WTC11 (cell line): ENCODE results near the gene MTCL1.

Experiments used
- CREM ChIP-seq: sonication (generic); formaldehyde crosslinking; IDR thresholded peaks from 2 replicates; pipeline ENCODE4 v1.8.1; 2022; ENCODE audit warnings: mild to moderate bottlenecking, missing genetic modification reagents, moderate library complexity
- CTCF ChIP-seq: fragments of 200-600 bp; IDR thresholded peaks from 2 replicates; pipeline ENCODE4 v1.8.0; 2022; ENCODE audit warnings: antibody characterized with exemption
- ELF4 ChIP-seq: sonication (generic); formaldehyde crosslinking; IDR thresholded peaks from 2 replicates; pipeline ENCODE4 v1.8.1; 2022; ENCODE audit warnings: low read depth, mild to moderate bottlenecking, moderate library complexity, missing genetic modification reagents
- HMGXB4 ChIP-seq: sonication (generic); formaldehyde crosslinking; IDR thresholded peaks from 2 replicates; pipeline ENCODE4 v1.8.1; 2023; ENCODE audit warnings: mild to moderate bottlenecking, moderate library complexity, missing genetic modification reagents
- JUN ChIP-seq: sonication (generic); formaldehyde crosslinking; IDR thresholded peaks from 2 replicates; pipeline ENCODE4 v1.8.0; 2023; ENCODE audit warnings: mild to moderate bottlenecking, missing genetic modification reagents
- NFYB ChIP-seq: sonication (generic); formaldehyde crosslinking; conservative IDR thresholded peaks from 2 replicates; pipeline ENCODE4 v1.8.0; 2022; ENCODE audit warnings: low read depth, missing genetic modification reagents
- NR3C1 ChIP-seq: sonication (generic); formaldehyde crosslinking; conservative IDR thresholded peaks from 2 replicates; pipeline ENCODE4 v1.8.1; 2023; ENCODE audit warnings: low read depth, mild to moderate bottlenecking, missing genetic modification reagents
- SP1 ChIP-seq: sonication (generic); formaldehyde crosslinking; conservative IDR thresholded peaks from 2 replicates; pipeline ENCODE4 v1.8.1; 2022; ENCODE audit warnings: missing genetic modification reagents
- ZSCAN18 ChIP-seq: fragments of 250-450 bp; sonication (Bioruptor Pico); IDR thresholded peaks from 2 replicates; pipeline ENCODE4 v2.1.2; 2022; ENCODE audit warnings: mild to moderate bottlenecking, moderate library complexity
- TF ChIP-seq, protein P1 (sequence below): sonication (generic); formaldehyde crosslinking; IDR thresholded peaks from 2 replicates; pipeline ENCODE4 v1.8.0; 2022; ENCODE audit warnings: mild to moderate bottlenecking, missing genetic modification reagents
- TF ChIP-seq, protein P2 (sequence below): sonication (generic); formaldehyde crosslinking; IDR thresholded peaks from 2 replicates; pipeline ENCODE4 v1.8.0; 2023; ENCODE audit warnings: missing genetic modification reagents, mild to moderate bottlenecking, borderline replicate concordance

GRCh38 chr18:8856212-8856611 lies 150.9 kb downstream of the MTCL1 start:
- TF ChIP-seq CTCF (no peak), HMGXB4 (CRISPR knock-in tag) (no peak), ELF4 (CRISPR knock-in tag) (no peak), ZSCAN18 (no peak), NFYB (CRISPR knock-in tag) (no peak), CREM (CRISPR knock-in tag) (no peak), NR3C1 (CRISPR knock-in tag) (no peak), JUN (CRISPR knock-in tag) (no peak), SP1 (CRISPR knock-in tag) (no peak)
- TF ChIP-seq, protein P1, sequence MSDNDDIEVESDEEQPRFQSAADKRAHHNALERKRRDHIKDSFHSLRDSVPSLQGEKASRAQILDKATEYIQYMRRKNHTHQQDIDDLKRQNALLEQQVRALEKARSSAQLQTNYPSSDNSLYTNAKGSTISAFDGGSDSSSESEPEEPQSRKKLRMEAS (CRISPR knock-in tag) = no peak
- TF ChIP-seq, protein P2, sequence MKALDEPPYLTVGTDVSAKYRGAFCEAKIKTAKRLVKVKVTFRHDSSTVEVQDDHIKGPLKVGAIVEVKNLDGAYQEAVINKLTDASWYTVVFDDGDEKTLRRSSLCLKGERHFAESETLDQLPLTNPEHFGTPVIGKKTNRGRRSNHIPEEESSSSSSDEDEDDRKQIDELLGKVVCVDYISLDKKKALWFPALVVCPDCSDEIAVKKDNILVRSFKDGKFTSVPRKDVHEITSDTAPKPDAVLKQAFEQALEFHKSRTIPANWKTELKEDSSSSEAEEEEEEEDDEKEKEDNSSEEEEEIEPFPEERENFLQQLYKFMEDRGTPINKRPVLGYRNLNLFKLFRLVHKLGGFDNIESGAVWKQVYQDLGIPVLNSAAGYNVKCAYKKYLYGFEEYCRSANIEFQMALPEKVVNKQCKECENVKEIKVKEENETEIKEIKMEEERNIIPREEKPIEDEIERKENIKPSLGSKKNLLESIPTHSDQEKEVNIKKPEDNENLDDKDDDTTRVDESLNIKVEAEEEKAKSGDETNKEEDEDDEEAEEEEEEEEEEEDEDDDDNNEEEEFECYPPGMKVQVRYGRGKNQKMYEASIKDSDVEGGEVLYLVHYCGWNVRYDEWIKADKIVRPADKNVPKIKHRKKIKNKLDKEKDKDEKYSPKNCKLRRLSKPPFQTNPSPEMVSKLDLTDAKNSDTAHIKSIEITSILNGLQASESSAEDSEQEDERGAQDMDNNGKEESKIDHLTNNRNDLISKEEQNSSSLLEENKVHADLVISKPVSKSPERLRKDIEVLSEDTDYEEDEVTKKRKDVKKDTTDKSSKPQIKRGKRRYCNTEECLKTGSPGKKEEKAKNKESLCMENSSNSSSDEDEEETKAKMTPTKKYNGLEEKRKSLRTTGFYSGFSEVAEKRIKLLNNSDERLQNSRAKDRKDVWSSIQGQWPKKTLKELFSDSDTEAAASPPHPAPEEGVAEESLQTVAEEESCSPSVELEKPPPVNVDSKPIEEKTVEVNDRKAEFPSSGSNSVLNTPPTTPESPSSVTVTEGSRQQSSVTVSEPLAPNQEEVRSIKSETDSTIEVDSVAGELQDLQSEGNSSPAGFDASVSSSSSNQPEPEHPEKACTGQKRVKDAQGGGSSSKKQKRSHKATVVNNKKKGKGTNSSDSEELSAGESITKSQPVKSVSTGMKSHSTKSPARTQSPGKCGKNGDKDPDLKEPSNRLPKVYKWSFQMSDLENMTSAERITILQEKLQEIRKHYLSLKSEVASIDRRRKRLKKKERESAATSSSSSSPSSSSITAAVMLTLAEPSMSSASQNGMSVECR (CRISPR knock-in tag) = no peak
